Fibroblast of lung (primary cell): Measurements from ENCODE around the gene CLIC1.

Source experiments
- CTCF ChIP-seq, 2 donors: IDR thresholded peaks in 1 of 2; conservative IDR thresholded peaks in 1 of 2; 1 replicate in 1 of 2; 2 replicates in 1 of 2; pipeline ENCODE4 v1.5.1; 2011 to 2012; ENCODE audit warnings: low read length in 2 of 2, control low read depth in 1 of 2, inconsistent platforms in 1 of 2, low read depth in 1 of 2, mild to moderate bottlenecking in 1 of 2
- EZH2 ChIP-seq: IDR thresholded peaks from 2 replicates; pipeline ENCODE4 v1.5.1; 2012; ENCODE audit warnings: low read length, control low read depth, mild to moderate bottlenecking; ENCODE audit errors: missing control alignments

- TF ChIP-seq CTCF (conservative IDR thresholded peaks at IDR 0.05 in 1 of 2, IDR thresholded peaks at IDR 0.05 in 1 of 2; ENCODE audit: low read depth in 1 of 2, low read length in 2 of 2) (no peak), EZH2 (no peak)
Measured at GRCh38 chr6:31758281-31758680, 22.0 kb upstream of the CLIC1 start.
